ENCODE measurements around the gene C17orf113.
"Not testable (repeated sequence)": the region's sequence is repeated elsewhere in the genome, so short reads cannot be mapped to it uniquely, and the experiment has no call there.

The C17orf113 gene

DNA sequence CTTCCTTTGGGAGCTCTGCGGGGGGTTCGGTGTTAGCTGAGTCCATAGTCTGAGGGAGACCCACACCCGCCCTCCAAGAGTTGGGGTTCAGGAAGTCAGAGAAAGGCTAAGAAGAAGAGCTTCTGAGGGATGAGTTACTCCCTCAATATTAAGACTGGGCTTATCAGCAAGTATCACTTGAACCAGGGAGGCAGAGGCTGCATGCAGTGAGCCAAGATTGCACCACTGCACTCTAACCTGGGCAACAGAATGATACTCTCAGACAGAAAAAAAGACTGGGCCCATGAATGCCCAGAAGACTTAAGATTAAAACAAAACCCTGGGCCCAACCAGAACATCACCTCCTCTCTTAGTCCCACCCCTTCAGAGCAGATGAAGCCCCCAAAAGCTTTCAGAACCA, 24.5 kb downstream of the C17orf113 start:
- no peak overlapping the region for H3K4me2 ChIP-seq (ENCODE audit: low read length)
- H3K4me1 ChIP-seq (ENCODE audit: control insufficient read depth, low read length), result peaks cover 12% of the 10 kb centered on the region
- TF ChIP-seq, protein P1, sequence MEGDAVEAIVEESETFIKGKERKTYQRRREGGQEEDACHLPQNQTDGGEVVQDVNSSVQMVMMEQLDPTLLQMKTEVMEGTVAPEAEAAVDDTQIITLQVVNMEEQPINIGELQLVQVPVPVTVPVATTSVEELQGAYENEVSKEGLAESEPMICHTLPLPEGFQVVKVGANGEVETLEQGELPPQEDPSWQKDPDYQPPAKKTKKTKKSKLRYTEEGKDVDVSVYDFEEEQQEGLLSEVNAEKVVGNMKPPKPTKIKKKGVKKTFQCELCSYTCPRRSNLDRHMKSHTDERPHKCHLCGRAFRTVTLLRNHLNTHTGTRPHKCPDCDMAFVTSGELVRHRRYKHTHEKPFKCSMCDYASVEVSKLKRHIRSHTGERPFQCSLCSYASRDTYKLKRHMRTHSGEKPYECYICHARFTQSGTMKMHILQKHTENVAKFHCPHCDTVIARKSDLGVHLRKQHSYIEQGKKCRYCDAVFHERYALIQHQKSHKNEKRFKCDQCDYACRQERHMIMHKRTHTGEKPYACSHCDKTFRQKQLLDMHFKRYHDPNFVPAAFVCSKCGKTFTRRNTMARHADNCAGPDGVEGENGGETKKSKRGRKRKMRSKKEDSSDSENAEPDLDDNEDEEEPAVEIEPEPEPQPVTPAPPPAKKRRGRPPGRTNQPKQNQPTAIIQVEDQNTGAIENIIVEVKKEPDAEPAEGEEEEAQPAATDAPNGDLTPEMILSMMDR (IDR thresholded peaks at IDR 0.05; ENCODE audit: low read depth, low read length, poor library complexity, severe bottlenecking), result no peak
- no peak for TF ChIP-seq EZH2phosphoT487 (IDR thresholded peaks at IDR 0.05; ENCODE audit: borderline replicate concordance, low read length)
- H3K27me3 ChIP-seq (ENCODE audit: control insufficient read depth, low read length), result no peaks in the 10 kb centered on the region
- no peaks in the 10 kb centered on the region for H4K20me1 ChIP-seq (ENCODE audit: control insufficient read depth, insufficient read depth, low read depth, low read length)
- H3F3A ChIP-seq (ENCODE audit: control insufficient read depth, insufficient read depth), result 0 out of 2 replicates have a peak, but pooled peaks cover 6% of the 10 kb centered on the region
- no peaks in the 10 kb centered on the region for H3K9me3 ChIP-seq (ENCODE audit: control insufficient read depth, insufficient read depth, low read length)
- H3K27ac ChIP-seq (ENCODE audit: low read depth, low read length), result no peak overlapping the region
- peaks cover 7% of the 10 kb centered on the region for H3K79me2 ChIP-seq (ENCODE audit: control insufficient read depth, low read length)
- H3K36me3 ChIP-seq (ENCODE audit: control insufficient read depth, low read length), result peaks cover 32% of the 10 kb centered on the region
- no peak overlapping the region for H3K4me3 ChIP-seq (ENCODE audit: low read length)
- no peaks in the 10 kb centered on the region for H3K9me2 ChIP-seq (replicated peaks; ENCODE audit: control insufficient read depth, low read length)

DNA sequence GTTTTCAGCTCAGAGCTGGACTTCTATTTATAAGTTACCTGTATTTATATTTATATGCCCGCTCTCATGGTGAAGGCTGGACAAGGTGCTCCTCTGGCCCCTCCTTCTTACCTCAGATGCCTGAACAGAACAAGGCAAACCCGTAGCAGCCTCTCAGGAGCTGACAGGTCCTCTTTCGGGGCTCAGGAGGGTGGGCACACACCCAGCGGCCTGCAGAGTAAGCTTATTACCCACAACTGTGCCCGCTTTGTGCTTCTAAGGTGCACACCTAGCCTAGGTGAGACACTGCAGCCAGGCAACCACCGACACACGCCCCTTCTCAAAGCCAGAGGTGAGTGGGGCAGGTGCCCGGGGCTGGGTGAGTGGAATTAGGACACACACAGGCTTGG, 25.2 kb downstream of the C17orf113 start:
- Histone ChIP-seq H3K9me2 (replicated peaks; ENCODE audit: control insufficient read depth, low read length) (no peaks in the 10 kb centered on the region), H3K4me3 (ENCODE audit: low read length) (no peak overlapping the region), H3K4me2 (ENCODE audit: low read length) (no peak overlapping the region), H3F3A (ENCODE audit: control insufficient read depth, insufficient read depth) (0 out of 2 replicates have a peak, but pooled peaks cover 6% of the 10 kb centered on the region), H3K9me3 (ENCODE audit: control insufficient read depth, insufficient read depth, low read length) (no peaks in the 10 kb centered on the region), H4K20me1 (ENCODE audit: control insufficient read depth, insufficient read depth, low read depth, low read length) (no peaks in the 10 kb centered on the region), H3K79me2 (ENCODE audit: control insufficient read depth, low read length) (peaks cover 15% of the 10 kb centered on the region), H3K4me1 (ENCODE audit: control insufficient read depth, low read length) (peaks cover 16% of the 10 kb centered on the region), H3K27me3 (ENCODE audit: control insufficient read depth, low read length) (no peaks in the 10 kb centered on the region), H3K36me3 (ENCODE audit: control insufficient read depth, low read length) (peaks cover 35% of the 10 kb centered on the region), H3K27ac (ENCODE audit: low read depth, low read length) (no peak overlapping the region)
- no peak for TF ChIP-seq EZH2phosphoT487 (IDR thresholded peaks at IDR 0.05; ENCODE audit: borderline replicate concordance, low read length)
- TF ChIP-seq, protein P1 (IDR thresholded peaks at IDR 0.05; ENCODE audit: low read depth, low read length, poor library complexity, severe bottlenecking), result no peak

DNA sequence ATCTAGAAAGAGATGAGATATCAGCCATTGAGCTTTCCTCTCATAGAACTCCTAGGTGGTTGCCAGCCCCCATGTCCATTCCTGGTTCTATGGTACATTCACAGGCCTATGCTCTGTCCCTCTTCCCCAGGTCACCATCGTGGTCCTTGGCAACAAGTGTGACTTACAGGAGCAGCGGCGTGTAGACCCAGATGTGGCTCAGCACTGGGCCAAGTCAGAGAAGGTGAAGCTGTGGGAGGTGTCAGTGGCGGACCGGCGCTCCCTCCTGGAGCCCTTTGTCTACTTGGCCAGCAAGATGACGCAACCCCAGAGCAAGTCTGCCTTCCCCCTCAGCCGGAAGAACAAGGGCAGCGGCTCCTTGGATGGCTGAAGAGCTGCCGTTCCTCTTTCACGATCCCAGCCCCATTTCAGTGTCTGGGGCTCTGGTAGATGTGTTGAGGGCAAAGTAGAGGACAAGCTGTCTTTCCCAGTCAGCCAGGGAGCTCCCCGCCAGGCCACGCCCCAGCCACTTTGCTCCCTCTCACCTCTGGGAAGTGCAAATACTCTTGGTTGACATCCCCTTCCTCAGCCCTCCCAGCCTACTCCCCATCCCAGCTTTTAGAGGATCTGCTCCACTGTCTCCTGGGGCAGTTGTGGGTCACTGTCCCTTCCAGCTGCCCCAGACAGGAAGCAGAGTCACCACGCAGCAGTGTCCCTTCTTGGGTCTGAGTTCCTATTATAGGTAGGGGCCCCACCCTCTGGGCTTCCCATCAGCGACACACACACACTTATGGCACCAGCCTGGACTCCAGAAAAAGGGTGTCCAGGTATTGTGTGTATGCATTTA, 26.7 kb downstream of the C17orf113 start:
- H4K20me1 ChIP-seq (ENCODE audit: control insufficient read depth, insufficient read depth, low read depth, low read length), result no peaks in the 10 kb centered on the region
- no peaks in the 10 kb centered on the region for H3K9me2 ChIP-seq (replicated peaks; ENCODE audit: control insufficient read depth, low read length)
- peaks cover 36% of the 10 kb centered on the region for H3K36me3 ChIP-seq (ENCODE audit: control insufficient read depth, low read length)
- peaks cover 18% of the 10 kb centered on the region for H3K79me2 ChIP-seq (ENCODE audit: control insufficient read depth, low read length)
- no peak overlapping the region for H3K27ac ChIP-seq (ENCODE audit: low read depth, low read length)
- TF ChIP-seq EZH2phosphoT487 (IDR thresholded peaks at IDR 0.05; ENCODE audit: borderline replicate concordance, low read length), result no peak
- TF ChIP-seq, protein P1 (IDR thresholded peaks at IDR 0.05; ENCODE audit: low read depth, low read length, poor library complexity, severe bottlenecking), result no peak
- no peak overlapping the region for H3K4me2 ChIP-seq (ENCODE audit: low read length)
- H3K27me3 ChIP-seq (ENCODE audit: control insufficient read depth, low read length), result no peaks in the 10 kb centered on the region
- H3K9me3 ChIP-seq (ENCODE audit: control insufficient read depth, insufficient read depth, low read length), result no peaks in the 10 kb centered on the region
- peaks cover 21% of the 10 kb centered on the region for H3K4me1 ChIP-seq (ENCODE audit: control insufficient read depth, low read length)
- no peak overlapping the region for H3K4me3 ChIP-seq (ENCODE audit: low read length)
- H3F3A ChIP-seq (ENCODE audit: control insufficient read depth, insufficient read depth), result 0 out of 2 replicates have a peak, but pooled peaks cover 6% of the 10 kb centered on the region

DNA sequence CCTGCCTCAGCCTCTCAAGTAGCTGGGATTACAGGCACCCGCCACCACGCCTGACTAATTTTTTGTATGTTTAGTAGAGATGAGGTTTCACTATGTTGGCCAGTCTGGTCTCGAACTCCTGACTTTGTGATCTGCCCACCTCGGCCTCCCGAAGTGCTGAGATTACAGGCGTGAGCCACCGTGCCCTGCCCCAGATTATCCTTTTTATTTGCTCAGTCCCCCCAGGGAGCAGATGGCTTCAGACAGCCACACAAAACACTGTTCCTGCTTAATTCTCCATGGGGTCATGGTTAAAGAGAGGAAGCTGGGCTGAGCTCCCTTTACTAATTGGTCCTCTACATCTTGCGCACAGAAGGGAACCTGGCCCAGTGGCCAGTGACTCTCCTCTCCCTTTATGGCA, 29.6 kb downstream of the C17orf113 start:
- H3K27ac ChIP-seq (ENCODE audit: low read depth, low read length); H3K9me2 ChIP-seq (replicated peaks; ENCODE audit: control insufficient read depth, low read length); H3K9me3 ChIP-seq (ENCODE audit: control insufficient read depth, insufficient read depth, low read length); H4K20me1 ChIP-seq (ENCODE audit: control insufficient read depth, insufficient read depth, low read depth, low read length); H3F3A ChIP-seq (ENCODE audit: control insufficient read depth, insufficient read depth); H3K27me3 ChIP-seq (ENCODE audit: control insufficient read depth, low read length): not testable (repeated sequence)
- Histone ChIP-seq H3K4me2 (ENCODE audit: low read length) (peak overlapping the region; percentile 84), H3K4me3 (ENCODE audit: low read length) (peak overlapping the region; percentile 91), H3K36me3 (ENCODE audit: control insufficient read depth, low read length) (peaks cover 49% of the 10 kb centered on the region), H3K4me1 (ENCODE audit: control insufficient read depth, low read length) (peaks cover 33% of the 10 kb centered on the region), H3K79me2 (ENCODE audit: control insufficient read depth, low read length) (peaks cover 43% of the 10 kb centered on the region)

Data from DOHH2 (cell line).